Left ventricle myocardium inferior (tissue), 1 donor: ENCODE data around the gene GHRH. TPM values are rescaled to one million over a fixed set of nuclear protein-coding genes. Genes with fewer than 3 reads are reported as not detected.
A peak's percentile ranks its signal among the peaks of the same experiment; 100 is the strongest.

Experiments used
- DNase-seq: peaks from one replicate; pipeline ENCODE4 v3.0.0-alpha.2; 2020
- H3K27ac ChIP-seq: fragments of 200-600 bp; replicated peaks from 2 replicates; pipeline ENCODE4 v1.8.0; 2021
- H3K27me3 ChIP-seq: fragments of 200-600 bp; 2 replicates; pipeline ENCODE4 v1.8.0; 2021; ENCODE audit warnings: low read depth
- H3K36me3 ChIP-seq: fragments of 200-600 bp; 2 replicates; pipeline ENCODE4 v1.8.0; 2021
- H3K4me1 ChIP-seq: fragments of 200-600 bp; 2 replicates; pipeline ENCODE4 v1.8.0; 2021
- H3K4me3 ChIP-seq: fragments of 200-600 bp; 2 replicates; pipeline ENCODE4 v1.8.0; 2021; ENCODE audit warnings: mild to moderate bottlenecking, moderate library complexity
- H3K9me3 ChIP-seq: fragments of 200-600 bp; replicated peaks from 2 replicates; pipeline ENCODE4 v1.8.0; 2021
- intact Hi-C: fragments of 100-400 bp; cut with micrococcal nuclease; formaldehyde crosslinking; loops from one replicate; pipeline ENCODE4 v1.11.0; 2022
- total RNA-seq: library from RNA; stranded (reverse); fragmentation: NEBNext Ultra II Directional; extraction: Animal tissue kit (Norgen Biotek cat#: 25700); gene quantifications from one replicate; pipeline ENCODE4 v1.2.1, GENCODE V29; 2021
- TF ChIP-seq, protein P1 (sequence below): fragments of 200-600 bp; IDR thresholded peaks from 2 replicates; pipeline ENCODE4 v1.8.0; 2021; ENCODE audit warnings: antibody characterized with exemption, mild to moderate bottlenecking, borderline replicate concordance
- donor health status: DM: no; HTN: yes; CAD: no; lungs with severe emphysema.

The GHRH gene
- total RNA-seq, 1 donor from 2014 or later: 0.93 TPM

DNA sequence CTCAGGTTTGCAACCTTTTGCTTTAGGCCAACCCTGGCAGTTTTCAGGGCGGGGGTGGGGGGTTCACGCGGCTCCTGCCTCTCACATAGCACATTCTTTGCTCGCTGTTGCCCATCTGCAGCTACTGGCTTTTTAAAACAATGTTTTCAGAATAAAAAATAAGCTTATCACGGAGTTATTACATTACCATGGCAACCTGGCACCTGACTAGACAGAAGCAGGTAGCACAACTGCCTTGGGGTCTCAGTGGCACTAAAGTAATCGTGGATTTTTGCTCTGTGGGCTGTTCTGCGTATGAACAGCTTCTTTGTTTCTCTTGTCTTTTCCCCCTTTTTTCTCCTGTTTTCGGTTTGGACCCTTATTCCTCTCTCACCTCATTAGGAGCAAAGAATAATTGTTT lies 18.8 kb upstream of the GHRH start:
- TF ChIP-seq, protein P1, sequence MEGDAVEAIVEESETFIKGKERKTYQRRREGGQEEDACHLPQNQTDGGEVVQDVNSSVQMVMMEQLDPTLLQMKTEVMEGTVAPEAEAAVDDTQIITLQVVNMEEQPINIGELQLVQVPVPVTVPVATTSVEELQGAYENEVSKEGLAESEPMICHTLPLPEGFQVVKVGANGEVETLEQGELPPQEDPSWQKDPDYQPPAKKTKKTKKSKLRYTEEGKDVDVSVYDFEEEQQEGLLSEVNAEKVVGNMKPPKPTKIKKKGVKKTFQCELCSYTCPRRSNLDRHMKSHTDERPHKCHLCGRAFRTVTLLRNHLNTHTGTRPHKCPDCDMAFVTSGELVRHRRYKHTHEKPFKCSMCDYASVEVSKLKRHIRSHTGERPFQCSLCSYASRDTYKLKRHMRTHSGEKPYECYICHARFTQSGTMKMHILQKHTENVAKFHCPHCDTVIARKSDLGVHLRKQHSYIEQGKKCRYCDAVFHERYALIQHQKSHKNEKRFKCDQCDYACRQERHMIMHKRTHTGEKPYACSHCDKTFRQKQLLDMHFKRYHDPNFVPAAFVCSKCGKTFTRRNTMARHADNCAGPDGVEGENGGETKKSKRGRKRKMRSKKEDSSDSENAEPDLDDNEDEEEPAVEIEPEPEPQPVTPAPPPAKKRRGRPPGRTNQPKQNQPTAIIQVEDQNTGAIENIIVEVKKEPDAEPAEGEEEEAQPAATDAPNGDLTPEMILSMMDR: no peak

DNA sequence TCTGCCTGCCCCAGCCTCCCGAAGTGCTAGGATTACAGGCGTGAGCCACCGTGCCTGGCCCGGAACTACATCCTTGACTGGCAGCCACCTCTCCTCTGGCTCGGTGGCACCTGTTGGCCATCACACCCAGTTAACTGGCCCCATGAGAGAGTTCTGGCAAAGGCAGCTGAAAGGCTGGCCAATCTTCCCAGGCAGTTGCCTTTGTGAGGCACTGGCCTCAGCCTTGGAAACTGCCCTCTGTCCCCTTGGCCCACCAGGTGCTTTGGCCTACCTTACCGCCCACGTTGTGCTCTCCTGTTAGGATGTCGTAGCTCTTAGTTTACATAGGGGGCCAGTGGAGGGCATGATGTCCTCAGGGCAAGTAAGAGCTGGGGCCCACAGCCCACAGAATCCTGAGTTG lies 18.2 kb upstream of the GHRH start:
- Histone ChIP-seq H3K27ac (no peak overlapping the region), H3K36me3 (no peaks in the 10 kb centered on the region), H3K9me3 (no peaks in the 10 kb centered on the region), H3K4me1 (peaks cover 10% of the 10 kb centered on the region), H3K4me3 (no peak overlapping the region), H3K27me3 (peaks cover 33% of the 10 kb centered on the region)
- DNase-seq: no peak
- intact Hi-C loops: loop anchor here (5.0 kb wide), 1 partner anchor 107 kb away; no protein-coding TSS in a partner anchor
- TF ChIP-seq, protein P1: no peak

More for the DNA sequence above, 18.8 kb upstream of the GHRH start:
- no peaks in the 10 kb centered on the region for H3K9me3 ChIP-seq
- DNase-seq: no peak
- H3K27me3 ChIP-seq: peaks cover 33% of the 10 kb centered on the region
- peaks cover 10% of the 10 kb centered on the region for H3K4me1 ChIP-seq
- H3K36me3 ChIP-seq: no peaks in the 10 kb centered on the region
- no peak overlapping the region for H3K4me3 ChIP-seq
- intact Hi-C loops: no loop called here
- no peak overlapping the region for H3K27ac ChIP-seq

DNA sequence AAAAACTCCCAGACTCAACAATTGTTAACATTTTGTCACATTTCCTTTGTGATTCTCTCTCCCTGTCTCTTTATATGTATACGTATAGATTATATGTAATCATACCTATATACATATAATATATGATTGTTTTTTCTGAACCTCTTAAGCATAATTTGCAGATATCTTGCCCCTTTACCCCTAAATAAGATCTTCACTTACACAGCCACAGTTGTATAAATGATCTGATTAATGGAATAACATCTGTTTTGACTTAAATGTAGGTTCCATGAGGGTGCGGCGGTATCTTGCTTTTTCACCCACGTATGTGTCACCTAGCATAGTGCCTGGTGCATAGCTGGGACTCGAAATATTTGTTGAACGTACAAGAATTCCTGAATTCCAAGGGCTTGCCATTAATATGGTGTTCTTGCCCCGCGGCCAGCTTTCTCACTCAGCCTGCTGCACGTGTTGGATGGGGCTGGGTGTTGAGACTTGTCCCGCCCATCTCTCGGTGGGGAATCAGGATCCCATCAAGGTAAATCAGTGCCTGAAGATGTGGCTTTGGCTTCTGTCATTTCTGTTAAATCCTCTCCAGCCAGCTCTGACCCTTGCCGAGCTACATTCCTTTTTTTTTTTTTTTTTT lies 17.5 kb upstream of the GHRH start:
- peaks cover 26% of the 10 kb centered on the region for H3K27me3 ChIP-seq
- no peak overlapping the region for H3K4me3 ChIP-seq
- intact Hi-C loops: loop anchor here (5.0 kb wide), 1 partner anchor 108 kb away; no protein-coding TSS in a partner anchor
- H3K4me1 ChIP-seq: peaks cover 10% of the 10 kb centered on the region
- TF ChIP-seq, protein P1: no peak
- H3K27ac ChIP-seq: no peak overlapping the region
- DNase-seq: no peak
- H3K9me3 ChIP-seq: no peaks in the 10 kb centered on the region
- no peaks in the 10 kb centered on the region for H3K36me3 ChIP-seq

DNA sequence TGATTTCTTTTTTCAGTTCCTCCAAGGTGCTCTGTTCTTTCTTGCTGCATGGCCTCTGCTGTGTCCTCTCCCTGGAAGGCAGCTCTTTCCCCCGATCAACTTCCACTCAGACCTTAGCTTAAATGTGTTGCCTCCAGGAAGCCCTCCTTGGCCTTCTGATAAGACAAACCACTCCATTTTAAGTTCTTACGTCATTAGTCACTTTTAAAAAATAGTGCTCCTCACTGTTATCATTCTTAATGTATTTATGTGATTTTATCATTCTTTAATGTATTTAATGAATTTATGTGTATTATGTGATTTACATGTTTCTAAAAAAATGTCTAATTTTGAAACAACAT lies 15.6 kb upstream of the GHRH start:
- Histone ChIP-seq H3K36me3 (no peaks in the 10 kb centered on the region), H3K27ac (peak overlapping the region; percentile 59), H3K27me3 (peaks cover 10% of the 10 kb centered on the region), H3K4me3 (no peak overlapping the region), H3K4me1 (peaks cover 10% of the 10 kb centered on the region), H3K9me3 (no peaks in the 10 kb centered on the region)
- TF ChIP-seq, protein P1: no peak
- intact Hi-C loops: loop anchor here (5.0 kb wide), 1 partner anchor 110 kb away; no protein-coding TSS in a partner anchor
- no peak for DNase-seq

DNA sequence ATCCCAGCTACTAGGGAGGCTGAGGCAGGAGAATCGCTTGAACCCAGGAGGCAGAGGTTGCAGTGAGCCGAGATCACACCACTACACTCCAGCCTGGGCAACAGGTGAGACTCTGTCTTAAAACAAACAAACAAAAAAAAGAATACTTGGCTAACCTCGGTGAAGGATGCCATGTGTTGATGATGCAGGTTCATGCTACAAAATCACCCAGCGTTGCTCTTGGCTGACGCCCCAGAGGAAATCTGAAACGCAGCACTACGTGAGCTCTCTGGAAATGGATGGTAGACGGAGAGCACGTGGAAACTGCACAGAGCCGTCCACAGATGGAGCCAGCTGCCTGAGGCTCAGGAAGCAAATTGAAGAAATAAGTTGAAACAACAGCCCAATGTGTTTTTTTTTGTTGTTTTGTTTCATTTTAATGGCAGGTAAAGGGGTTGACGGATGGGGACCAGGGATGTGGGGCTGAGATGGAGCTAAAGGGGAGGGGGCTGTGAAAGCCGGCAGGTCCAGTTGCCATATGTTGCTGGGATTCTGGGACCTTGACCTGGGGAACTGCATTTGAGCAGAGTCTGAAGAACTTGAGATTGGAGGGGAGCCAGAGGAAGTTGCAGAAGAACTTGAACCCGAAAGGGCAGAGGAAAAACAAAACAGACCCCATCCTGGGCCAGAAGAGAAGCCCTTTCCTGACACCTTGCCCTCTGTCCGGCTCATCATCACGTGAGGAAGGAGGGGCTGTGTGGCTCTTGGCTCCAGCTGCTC lies 15.1 kb upstream of the GHRH start:
- H3K9me3 ChIP-seq: no peaks in the 10 kb centered on the region
- intact Hi-C loops: loop anchor here (5.0 kb wide), 1 partner anchor 111 kb away; no protein-coding TSS in a partner anchor
- H3K4me1 ChIP-seq: peaks cover 10% of the 10 kb centered on the region
- H3K36me3 ChIP-seq: no peaks in the 10 kb centered on the region
- H3K27me3 ChIP-seq: peaks cover 9% of the 10 kb centered on the region
- H3K27ac ChIP-seq: peak overlapping the region; percentile 59
- TF ChIP-seq, protein P1: peak; percentile 38
- DNase-seq: peak; percentile 41
- H3K4me3 ChIP-seq: no peak overlapping the region
